ENCODE measurements around the gene SLC13A4.

SLC13A4 gene

GRCh38 chr7:135718794-135719437 is 9.1 kb downstream of the SLC13A4 start:
- no peak for DNase-seq (ENCODE audit: low read depth in 2 of 2)

DNA sequence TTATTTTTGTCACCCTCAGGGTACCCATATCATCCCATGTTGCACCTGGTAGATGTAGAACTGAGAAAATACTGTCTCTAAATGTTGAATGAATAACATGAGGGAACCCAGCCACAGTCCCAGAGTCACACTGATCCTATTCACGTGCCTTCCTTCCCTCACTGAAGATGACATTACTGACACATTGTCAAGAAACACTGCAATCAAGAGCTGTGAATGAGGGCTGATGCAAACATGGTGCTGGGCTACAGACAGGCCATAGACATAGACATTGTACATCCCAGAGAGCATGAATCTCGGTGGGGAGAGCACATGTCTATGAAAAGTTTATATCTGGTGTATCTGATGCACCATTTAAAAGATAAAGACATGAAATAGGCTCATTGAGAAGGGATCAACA is 9.8 kb downstream of the SLC13A4 start:
- no peak for DNase-seq (ENCODE audit: low read depth in 2 of 2)

DNA sequence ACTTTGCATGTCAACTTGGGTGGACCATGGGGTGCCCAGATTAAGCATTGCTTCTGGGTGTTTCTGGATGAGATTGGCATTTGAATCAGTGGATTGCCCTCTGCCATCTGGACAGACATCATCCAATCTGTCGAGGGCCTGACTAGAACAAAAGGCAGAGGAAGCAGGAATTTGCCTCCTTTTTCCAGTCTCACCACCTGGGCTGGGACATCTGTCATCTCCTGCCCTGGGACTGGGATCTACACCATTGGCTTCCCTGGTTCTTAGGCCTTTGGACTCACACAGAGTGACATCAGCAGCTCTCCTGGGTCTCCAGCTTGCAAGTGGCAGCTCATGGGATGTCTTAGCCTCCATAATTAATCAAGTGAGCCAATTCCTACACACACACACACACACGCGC is 10.3 kb downstream of the SLC13A4 start:
- DNase-seq (ENCODE audit: low read depth in 2 of 2): no peak

DNA sequence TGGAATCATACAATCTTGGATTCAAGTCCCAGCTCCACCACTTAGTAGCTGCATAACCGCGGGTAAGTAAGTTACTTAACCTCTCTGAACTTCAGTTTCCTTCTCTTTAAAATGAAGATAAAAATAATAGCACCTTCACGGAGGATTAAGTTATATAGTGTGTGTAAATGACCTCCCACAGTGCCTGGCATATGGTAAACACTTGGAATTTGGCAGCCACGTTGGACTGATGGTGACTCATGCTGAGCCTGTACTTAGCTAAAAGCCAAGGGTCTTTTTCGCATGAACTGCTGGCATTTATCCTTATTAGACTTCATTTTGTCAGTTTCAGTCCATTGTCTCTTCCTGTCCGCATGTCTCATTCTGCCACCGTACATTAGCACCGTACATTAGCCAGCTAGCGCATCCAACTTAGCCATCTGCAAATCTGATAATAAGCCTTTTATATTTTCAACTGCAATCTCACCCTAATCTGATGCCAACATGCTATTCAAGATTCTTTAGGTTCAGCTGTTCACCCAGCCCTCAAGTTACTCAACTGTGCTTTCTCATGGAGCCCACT is 11.2 kb downstream of the SLC13A4 start:
- no peak for DNase-seq (ENCODE audit: low read depth in 2 of 2)

DNA sequence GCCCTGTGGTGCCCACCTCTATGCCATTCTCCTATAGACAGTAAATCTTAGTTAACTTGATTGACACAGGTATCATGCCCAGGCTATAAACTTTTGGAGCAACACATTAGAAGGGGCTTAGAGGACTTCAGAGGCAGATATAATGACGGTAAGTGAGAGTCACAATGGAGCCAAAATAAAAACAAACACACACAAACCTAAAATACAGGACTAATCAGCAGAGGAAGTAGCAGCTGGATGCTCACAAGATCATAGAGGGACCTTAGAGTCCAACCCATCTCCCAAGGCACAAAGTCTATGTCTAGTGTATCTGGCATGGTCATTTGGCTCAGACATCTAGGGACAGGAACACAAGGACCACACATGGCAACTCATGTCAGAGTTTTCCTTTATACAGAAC is 12.3 kb downstream of the SLC13A4 start:
- no peak for DNase-seq (ENCODE audit: low read depth in 2 of 2)

- DNase-seq (ENCODE audit: low read depth in 2 of 2): no peak
Measured at GRCh38 chr7:135715055-135715522, 12.9 kb downstream of the SLC13A4 start.

- DNase-seq (ENCODE audit: low read depth in 2 of 2): no peak
Measured at GRCh38 chr7:135714534-135715009, 13.4 kb downstream of the SLC13A4 start.

DNA sequence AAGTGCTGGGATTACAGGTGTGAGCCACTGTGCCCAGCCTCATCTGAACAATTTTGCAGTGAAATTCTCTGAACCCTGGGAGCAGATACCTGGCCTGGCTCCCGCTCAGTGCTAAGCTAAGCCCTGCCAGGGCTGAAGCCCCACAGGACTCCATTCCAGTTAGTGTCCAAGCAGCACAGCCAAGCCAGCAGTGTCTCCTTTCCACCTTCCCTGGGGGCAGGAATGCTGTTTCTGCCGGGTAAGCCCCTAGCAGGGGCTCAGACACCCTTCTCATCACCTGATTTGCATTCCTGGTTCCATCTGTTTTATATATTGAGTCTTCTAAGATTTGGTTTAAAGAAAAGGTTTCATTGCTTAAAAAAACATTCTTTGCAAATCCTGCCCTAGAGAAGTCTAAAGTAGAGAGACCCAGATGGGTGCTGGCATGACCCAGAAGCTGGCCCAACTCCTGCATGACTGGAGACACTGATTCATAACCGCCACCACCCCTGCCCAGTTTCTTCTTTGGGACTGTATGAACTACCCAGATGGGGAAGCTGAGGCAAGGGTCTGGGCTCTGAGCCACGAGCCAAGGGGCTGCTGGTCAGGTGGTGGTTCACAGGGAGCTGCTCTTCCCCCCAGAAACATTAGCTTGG is 14.0 kb downstream of the SLC13A4 start:
- DNase-seq (ENCODE audit: low read depth in 2 of 2): no peak

DNA sequence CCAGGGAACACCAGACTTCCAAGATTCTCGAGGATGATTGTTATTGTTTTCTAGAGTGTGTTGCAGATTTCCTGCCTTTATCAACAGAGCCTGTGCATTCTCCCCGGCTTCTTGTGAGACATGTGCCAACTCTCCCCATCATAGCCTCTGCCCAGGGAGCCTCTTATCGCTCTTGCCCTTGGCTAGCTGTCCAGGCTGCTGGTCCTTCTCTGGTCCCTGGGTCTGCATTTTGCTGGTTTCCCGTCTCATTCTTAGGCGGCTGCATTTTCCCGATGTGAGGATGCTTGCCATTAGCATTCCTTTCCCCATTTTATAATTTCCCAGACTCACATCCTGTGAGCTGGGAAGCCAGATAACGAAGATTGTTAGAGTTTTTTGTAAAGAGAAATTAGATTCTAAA is 15.2 kb downstream of the SLC13A4 start:
- DNase-seq (ENCODE audit: low read depth in 2 of 2): no peak

GRCh38 chr7:135712182-135712782 is 15.7 kb downstream of the SLC13A4 start:
- DNase-seq (ENCODE audit: low read depth in 2 of 2): no peak

- no peak for DNase-seq (ENCODE audit: low read depth in 2 of 2)
Measured at GRCh38 chr7:135711139-135711469, 16.9 kb downstream of the SLC13A4 start.

- no peak for DNase-seq (ENCODE audit: low read depth in 2 of 2)
Measured at GRCh38 chr7:135710417-135711138, 17.4 kb downstream of the SLC13A4 start.

DNA sequence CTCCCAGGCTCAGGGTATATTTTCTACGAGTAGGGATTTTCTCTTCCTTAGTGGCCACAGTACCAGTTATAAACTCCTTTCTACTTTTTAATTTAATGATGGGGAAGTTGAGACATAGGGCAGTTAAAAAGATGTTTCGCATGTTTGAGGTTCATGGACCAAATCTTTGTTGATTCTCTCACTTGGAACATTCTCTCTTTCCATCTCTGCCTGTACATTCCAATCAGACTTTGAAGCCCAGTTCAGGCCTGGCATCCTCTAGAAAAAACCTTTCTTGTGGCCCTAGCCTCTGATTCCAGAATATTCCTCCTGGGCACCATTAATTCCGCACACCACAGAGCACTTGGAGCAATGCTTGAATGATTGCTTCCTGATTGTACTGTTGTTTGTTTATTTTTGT is 18.5 kb downstream of the SLC13A4 start:
- DNase-seq (ENCODE audit: low read depth in 2 of 2): no peak

- DNase-seq (ENCODE audit: low read depth in 2 of 2): no peak
Measured at GRCh38 chr7:135708041-135708440, 19.9 kb downstream of the SLC13A4 start.

DNA sequence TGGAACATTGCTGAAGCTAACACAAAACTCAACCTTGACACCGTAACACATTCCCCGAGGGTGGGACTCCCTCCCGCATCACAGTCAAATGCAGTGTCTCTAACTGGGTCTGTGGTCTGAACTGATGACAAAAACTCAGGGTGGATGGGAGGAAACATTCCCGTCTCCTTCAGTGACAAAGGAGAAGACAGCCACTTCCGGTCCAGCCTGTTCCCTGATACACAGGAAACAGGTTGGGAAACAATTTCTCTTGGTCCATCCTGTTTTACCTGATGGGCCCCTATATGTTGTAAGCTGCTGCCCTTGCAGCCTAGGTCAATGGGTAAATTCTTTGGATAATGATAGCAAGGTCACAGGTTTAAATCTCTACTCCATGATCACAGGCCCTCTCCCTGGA is 20.4 kb downstream of the SLC13A4 start:
- no peak for DNase-seq (ENCODE audit: low read depth in 2 of 2)

DNA sequence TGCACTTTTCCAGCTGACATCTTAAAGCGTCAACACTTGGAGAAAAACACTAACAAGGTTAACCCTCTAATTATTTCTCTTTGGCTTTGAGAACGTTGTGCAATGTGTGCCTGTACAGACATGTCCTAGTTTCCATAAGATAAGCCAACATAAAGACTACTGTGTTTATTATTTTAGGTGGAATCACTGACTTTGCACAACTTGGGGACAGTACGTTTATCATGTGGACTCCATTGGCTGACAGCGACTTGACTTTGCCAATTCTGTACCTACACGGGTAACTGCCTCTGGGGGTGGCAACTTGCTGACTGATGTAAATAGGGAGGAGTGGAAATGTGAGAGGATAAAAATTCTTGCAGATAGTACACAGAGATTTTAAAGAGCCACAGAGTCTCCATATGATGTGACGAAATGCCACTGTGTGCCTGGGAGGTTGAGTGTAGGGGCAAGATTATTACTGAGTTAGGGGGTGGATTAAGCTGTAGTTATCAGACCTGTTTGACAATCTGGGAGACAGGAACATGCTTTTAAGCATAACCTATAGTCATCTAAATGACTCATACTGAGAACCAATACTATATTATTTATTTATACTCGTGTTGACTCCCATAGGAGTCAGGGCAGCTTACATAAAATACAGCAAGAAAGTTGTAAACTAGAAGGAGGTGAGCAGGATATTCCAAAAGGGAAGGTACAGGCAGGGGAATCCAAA is 21.0 kb downstream of the SLC13A4 start:
- no peak for DNase-seq (ENCODE audit: low read depth in 2 of 2)

GRCh38 chr7:135706038-135706742 is 21.8 kb downstream of the SLC13A4 start:
- DNase-seq (ENCODE audit: low read depth in 2 of 2): no peak

DNA sequence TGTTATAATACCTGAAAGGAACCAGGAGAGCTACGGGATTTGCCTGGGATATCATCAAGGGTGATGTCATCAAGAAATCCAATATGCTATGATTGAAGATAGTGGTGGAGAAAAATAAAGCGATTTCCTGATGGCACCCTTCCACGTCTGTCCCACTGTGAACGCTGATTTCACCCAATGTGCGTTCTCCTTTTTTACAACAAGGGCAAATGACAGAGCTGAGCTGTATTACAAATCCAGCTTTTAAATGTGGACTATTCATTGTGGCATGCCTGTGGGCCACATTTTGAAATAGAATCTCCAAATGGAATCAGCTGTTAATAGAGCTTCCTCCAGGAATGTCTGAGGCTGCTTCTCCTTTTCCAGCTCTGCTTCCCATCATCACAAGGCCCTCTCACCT is 23.3 kb downstream of the SLC13A4 start:
- DNase-seq (ENCODE audit: low read depth in 2 of 2): no peak

GRCh38 chr7:135704074-135704473 is 23.9 kb downstream of the SLC13A4 start:
- no peak for DNase-seq (ENCODE audit: low read depth in 2 of 2)

GRCh38 chr7:135697276-135698049 is 30.5 kb downstream of the SLC13A4 start:
- DNase-seq (ENCODE audit: low read depth in 2 of 2): no peak

Data from stimulated activated CD4-positive, alpha-beta T cell treated with anti-CD3 and anti-CD28 coated beads, Interleukin-1b, Interleukin-23, amount 100 ng/mL, for 1 hour (primary cell).